ENCODE data around the gene SLC35F2. TPM values are rescaled to one million over a fixed set of nuclear protein-coding genes. Genes with fewer than 3 reads are reported as not detected.
"Not testable (repeated sequence)": the region's sequence is repeated elsewhere in the genome, so short reads cannot be mapped to it uniquely, and the experiment has no call there.

SLC35F2 gene
- 3.1 TPM for total RNA-seq

- peaks cover 12 to 17% (median 12%) of the 10 kb centered on the region in 3 donors for H3K4me1 ChIP-seq (ENCODE audit: control insufficient read depth in 3 of 3, insufficient read depth in 3 of 3, low read length in 3 of 3)
- peak within 1 kb of the TSS; percentile 66 to 77 (median 76) for H3K9ac ChIP-seq (ENCODE audit: low read depth in 1 of 3, low read length in 3 of 3)
- no peaks in the 10 kb centered on the region for H3K9me3 ChIP-seq (ENCODE audit: control insufficient read depth in 3 of 3, low read length in 3 of 3)
- H3K36me3 ChIP-seq (ENCODE audit: control insufficient read depth in 3 of 3, insufficient read depth in 3 of 3, low read length in 3 of 3): no peaks in the 10 kb centered on the region
- H3K27ac ChIP-seq (ENCODE audit: low read depth, low read length): no peak within 1 kb of the TSS
- no peaks in the 10 kb centered on the region for H3K27me3 ChIP-seq (ENCODE audit: control insufficient read depth in 3 of 3, insufficient read depth in 3 of 3, low read length in 3 of 3)
- H3K4me3 ChIP-seq (ENCODE audit: low read length in 3 of 3): peak within 1 kb of the TSS; percentile 62 to 81 (median 78)
These were observed at the start of gene SLC35F2 for GRCh38 chr11:107858217-107859070. SLC35F2 (minus strand) TSS chr11:107858787; CDS start chr11:107858767, 20 bp downstream.

GRCh38 chr11:107908211-107908610 is 49.6 kb upstream of the SLC35F2 start:
- Histone ChIP-seq H3K9ac (ENCODE audit: low read depth in 1 of 3, low read length in 3 of 3) (no peak overlapping the region), H3K4me3 (ENCODE audit: low read length in 3 of 3) (no peak overlapping the region), H3K4me1 (ENCODE audit: control insufficient read depth in 3 of 3, insufficient read depth in 3 of 3, low read length in 3 of 3) (no peaks in the 10 kb centered on the region), H3K9me3 (ENCODE audit: control insufficient read depth in 3 of 3, low read length in 3 of 3) (no peaks in the 10 kb centered on the region), H3K36me3 (ENCODE audit: control insufficient read depth in 3 of 3, insufficient read depth in 3 of 3, low read length in 3 of 3) (no peaks in the 10 kb centered on the region), H3K27ac (ENCODE audit: low read depth, low read length) (no peak overlapping the region), H3K27me3 (ENCODE audit: control insufficient read depth in 3 of 3, insufficient read depth in 3 of 3, low read length in 3 of 3) (peaks cover 0 to 3% (median 0%) of the 10 kb centered on the region in 3 donors)

GRCh38 chr11:107898270-107898669 is 39.7 kb upstream of the SLC35F2 start:
- H3K27ac ChIP-seq (ENCODE audit: low read depth, low read length): no peak overlapping the region
- no peak overlapping the region for H3K4me3 ChIP-seq (ENCODE audit: low read length in 3 of 3)
- no peaks in the 10 kb centered on the region for H3K27me3 ChIP-seq (ENCODE audit: control insufficient read depth in 3 of 3, insufficient read depth in 3 of 3, low read length in 3 of 3)
- no peaks in the 10 kb centered on the region for H3K36me3 ChIP-seq (ENCODE audit: control insufficient read depth in 3 of 3, insufficient read depth in 3 of 3, low read length in 3 of 3)
- H3K9me3 ChIP-seq (ENCODE audit: control insufficient read depth in 3 of 3, low read length in 3 of 3): no peaks in the 10 kb centered on the region
- no peak overlapping the region for H3K9ac ChIP-seq (ENCODE audit: low read depth in 1 of 3, low read length in 3 of 3)
- H3K4me1 ChIP-seq (ENCODE audit: control insufficient read depth in 3 of 3, insufficient read depth in 3 of 3, low read length in 3 of 3): no peaks in the 10 kb centered on the region

GRCh38 chr11:107882095-107882820 is 23.7 kb upstream of the SLC35F2 start:
- H3K4me3 ChIP-seq (ENCODE audit: low read length in 3 of 3): no peak overlapping the region
- H3K27me3 ChIP-seq (ENCODE audit: control insufficient read depth in 3 of 3, insufficient read depth in 3 of 3, low read length in 3 of 3): no peaks in the 10 kb centered on the region
- no peaks in the 10 kb centered on the region for H3K4me1 ChIP-seq (ENCODE audit: control insufficient read depth in 3 of 3, insufficient read depth in 3 of 3, low read length in 3 of 3)
- no peak overlapping the region for H3K9ac ChIP-seq (ENCODE audit: low read depth in 1 of 3, low read length in 3 of 3)
- peaks cover 0 to 3% (median 0%) of the 10 kb centered on the region in 3 donors for H3K9me3 ChIP-seq (ENCODE audit: control insufficient read depth in 3 of 3, low read length in 3 of 3)
- H3K36me3 ChIP-seq (ENCODE audit: control insufficient read depth in 3 of 3, insufficient read depth in 3 of 3, low read length in 3 of 3): no peaks in the 10 kb centered on the region
- H3K27ac ChIP-seq (ENCODE audit: low read depth, low read length): no peak overlapping the region

- not testable (repeated sequence) for H3K4me1 ChIP-seq (ENCODE audit: control insufficient read depth in 3 of 3, insufficient read depth in 3 of 3, low read length in 3 of 3); H3K4me3 ChIP-seq (ENCODE audit: low read length in 3 of 3); H3K36me3 ChIP-seq (ENCODE audit: control insufficient read depth in 3 of 3, insufficient read depth in 3 of 3, low read length in 3 of 3); H3K27ac ChIP-seq (ENCODE audit: low read depth, low read length); H3K27me3 ChIP-seq (ENCODE audit: control insufficient read depth in 3 of 3, insufficient read depth in 3 of 3, low read length in 3 of 3); H3K9me3 ChIP-seq (ENCODE audit: control insufficient read depth in 3 of 3, low read length in 3 of 3); H3K9ac ChIP-seq (ENCODE audit: low read depth in 1 of 3, low read length in 3 of 3)
These were observed 22.9 kb upstream of the SLC35F2 start for GRCh38 chr11:107881471-107881870.

- Histone ChIP-seq H3K9me3 (ENCODE audit: control insufficient read depth in 3 of 3, low read length in 3 of 3) (peaks cover 0 to 3% (median 0%) of the 10 kb centered on the region in 3 donors), H3K36me3 (ENCODE audit: control insufficient read depth in 3 of 3, insufficient read depth in 3 of 3, low read length in 3 of 3) (no peaks in the 10 kb centered on the region), H3K27ac (ENCODE audit: low read depth, low read length) (no peak overlapping the region), H3K27me3 (ENCODE audit: control insufficient read depth in 3 of 3, insufficient read depth in 3 of 3, low read length in 3 of 3) (no peaks in the 10 kb centered on the region), H3K4me3 (ENCODE audit: low read length in 3 of 3) (no peak overlapping the region), H3K4me1 (ENCODE audit: control insufficient read depth in 3 of 3, insufficient read depth in 3 of 3, low read length in 3 of 3) (no peaks in the 10 kb centered on the region), H3K9ac (ENCODE audit: low read depth in 1 of 3, low read length in 3 of 3) (no peak overlapping the region)
These were observed 17.6 kb upstream of the SLC35F2 start for GRCh38 chr11:107876141-107876540.

GRCh38 chr11:107864591-107864990 is 6.0 kb upstream of the SLC35F2 start:
- no peaks in the 10 kb centered on the region for H3K36me3 ChIP-seq (ENCODE audit: control insufficient read depth in 3 of 3, insufficient read depth in 3 of 3, low read length in 3 of 3)
- no peak overlapping the region for H3K4me3 ChIP-seq (ENCODE audit: low read length in 3 of 3)
- H3K9ac ChIP-seq (ENCODE audit: low read depth in 1 of 3, low read length in 3 of 3): no peak overlapping the region

GRCh38 chr11:107860688-107861087 is 2.1 kb upstream of the SLC35F2 start:
- Histone ChIP-seq H3K4me1 (ENCODE audit: control insufficient read depth in 3 of 3, insufficient read depth in 3 of 3, low read length in 3 of 3) (peaks cover 12 to 17% (median 12%) of the 10 kb centered on the region in 3 donors), H3K4me3 (ENCODE audit: low read length in 3 of 3) (no peak overlapping the region), H3K27ac (ENCODE audit: low read depth, low read length) (no peak overlapping the region), H3K9me3 (ENCODE audit: control insufficient read depth in 3 of 3, low read length in 3 of 3) (no peaks in the 10 kb centered on the region), H3K27me3 (ENCODE audit: control insufficient read depth in 3 of 3, insufficient read depth in 3 of 3, low read length in 3 of 3) (no peaks in the 10 kb centered on the region), H3K9ac (ENCODE audit: low read depth in 1 of 3, low read length in 3 of 3) (no peak overlapping the region), H3K36me3 (ENCODE audit: control insufficient read depth in 3 of 3, insufficient read depth in 3 of 3, low read length in 3 of 3) (no peaks in the 10 kb centered on the region)

More at GRCh38 chr11:107864591-107864990, 6.0 kb upstream of the SLC35F2 start:
- no peaks in the 10 kb centered on the region for H3K9me3 ChIP-seq (ENCODE audit: control insufficient read depth in 3 of 3, low read length in 3 of 3)
- no peak overlapping the region for H3K27ac ChIP-seq (ENCODE audit: low read depth, low read length)
- no peaks in the 10 kb centered on the region for H3K27me3 ChIP-seq (ENCODE audit: control insufficient read depth in 3 of 3, insufficient read depth in 3 of 3, low read length in 3 of 3)
- peaks cover 0 to 4% (median 2%) of the 10 kb centered on the region in 3 donors for H3K4me1 ChIP-seq (ENCODE audit: control insufficient read depth in 3 of 3, insufficient read depth in 3 of 3, low read length in 3 of 3)

- Histone ChIP-seq H3K4me1 (ENCODE audit: control insufficient read depth in 3 of 3, insufficient read depth in 3 of 3, low read length in 3 of 3) (peaks cover 12 to 17% (median 12%) of the 10 kb centered on the region in 3 donors), H3K9ac (ENCODE audit: low read depth in 1 of 3, low read length in 3 of 3) (peak overlapping the region in 1 of 3 donors; percentile 55), H3K4me3 (ENCODE audit: low read length in 3 of 3) (peak overlapping the region in 1 of 3 donors; percentile 78)
- H3K9me3 ChIP-seq (ENCODE audit: control insufficient read depth in 3 of 3, low read length in 3 of 3); H3K36me3 ChIP-seq (ENCODE audit: control insufficient read depth in 3 of 3, insufficient read depth in 3 of 3, low read length in 3 of 3); H3K27ac ChIP-seq (ENCODE audit: low read depth, low read length); H3K27me3 ChIP-seq (ENCODE audit: control insufficient read depth in 3 of 3, insufficient read depth in 3 of 3, low read length in 3 of 3): not testable (repeated sequence)
These were observed 1.6 kb upstream of the SLC35F2 start for GRCh38 chr11:107860240-107860620.
